Epidermal melanocyte (primary cell): ENCODE data around the gene PCDHB6.
"Not testable (repeated sequence)": the region's sequence is repeated elsewhere in the genome, so short reads cannot be mapped to it uniquely, and the experiment has no call there.

Source experiments
- DNase-seq: peaks from one replicate; pipeline ENCODE4 v3.0.0; 2011; ENCODE audit warnings: low spot score; ENCODE audit not compliant: insufficient read length

Gene PCDHB6

GRCh38 chr5:141149812-141150211 lies at the start of gene PCDHB6:
PCDHB6 (plus strand) TSS chr5:141150057; CDS start chr5:141150258, 201 bp downstream.
- no peak for DNase-seq

DNA sequence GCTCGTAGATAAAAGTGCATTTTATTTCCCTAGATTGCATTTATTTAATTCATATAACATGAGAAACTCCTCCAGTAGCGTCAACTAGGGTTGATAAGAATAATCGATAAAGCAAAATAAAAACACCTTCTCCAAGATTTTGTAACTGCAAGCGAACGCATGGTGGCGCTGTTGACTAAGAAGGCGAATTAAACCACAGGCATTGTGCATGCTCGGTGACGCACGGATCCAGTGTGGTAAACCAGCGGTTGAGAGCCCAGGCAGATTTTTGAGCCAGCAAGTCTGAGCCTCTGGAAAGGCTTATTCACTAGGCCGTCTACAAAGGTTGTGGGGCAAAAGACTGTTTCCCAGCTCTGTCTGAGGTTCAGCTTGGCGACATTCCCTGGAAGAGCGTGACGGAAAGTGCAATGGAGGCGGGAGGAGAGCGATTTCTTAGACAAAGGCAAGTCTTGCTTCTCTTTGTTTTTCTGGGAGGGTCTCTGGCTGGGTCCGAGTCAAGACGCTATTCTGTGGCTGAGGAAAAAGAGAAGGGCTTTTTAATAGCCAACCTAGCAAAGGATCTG lies 49.5 kb upstream of the PCDHB6 start, which contains the start of gene PCDHB3:
Gene PCDHB3 (plus strand): TSS at position 231 of the 563 bp plus-strand sequence. CDS start 177 bp downstream, at position 408.
- DNase-seq = no peak

DNA sequence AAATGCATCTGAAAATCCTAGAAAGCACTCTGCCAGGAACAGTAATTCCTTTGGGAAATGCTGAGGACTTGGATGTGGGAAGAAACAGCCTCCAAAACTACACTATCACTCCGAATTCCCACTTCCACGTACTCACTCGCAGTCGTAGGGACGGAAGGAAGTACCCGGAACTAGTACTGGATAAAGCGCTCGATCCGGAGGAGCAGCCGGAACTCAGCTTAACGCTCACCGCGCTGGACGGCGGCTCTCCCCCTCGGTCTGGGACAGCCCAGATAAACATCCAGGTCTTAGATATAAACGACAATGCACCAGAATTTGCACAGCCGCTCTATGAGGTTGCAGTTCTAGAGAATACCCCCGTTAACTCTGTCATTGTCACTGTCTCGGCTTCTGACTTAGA lies 48.8 kb upstream of the PCDHB6 start:
- no peak for DNase-seq

GRCh38 chr5:141102070-141102469 lies 47.8 kb upstream of the PCDHB6 start:
- not testable (repeated sequence) for DNase-seq

GRCh38 chr5:141102471-141102870 lies 47.4 kb upstream of the PCDHB6 start:
- DNase-seq = not testable (repeated sequence)

DNA sequence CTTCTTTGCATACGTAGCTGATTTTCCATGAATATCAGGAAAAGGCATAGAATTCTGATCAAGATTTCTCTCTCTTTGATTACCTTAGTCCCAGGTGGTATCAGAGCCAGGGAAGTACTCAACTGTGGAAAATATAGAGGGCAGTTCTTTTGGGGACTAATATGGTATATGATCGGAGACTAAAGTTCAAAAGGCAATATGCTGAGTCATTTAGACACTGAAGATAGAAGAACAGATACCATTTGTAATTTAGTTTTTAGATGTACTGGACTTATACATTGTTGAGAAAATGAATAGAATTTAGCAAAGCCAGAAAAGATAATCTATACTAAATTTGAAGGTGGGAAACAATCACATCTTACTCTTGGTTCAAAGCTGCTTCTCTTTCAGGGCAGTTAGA lies 44.5 kb upstream of the PCDHB6 start:
- no peak for DNase-seq

DNA sequence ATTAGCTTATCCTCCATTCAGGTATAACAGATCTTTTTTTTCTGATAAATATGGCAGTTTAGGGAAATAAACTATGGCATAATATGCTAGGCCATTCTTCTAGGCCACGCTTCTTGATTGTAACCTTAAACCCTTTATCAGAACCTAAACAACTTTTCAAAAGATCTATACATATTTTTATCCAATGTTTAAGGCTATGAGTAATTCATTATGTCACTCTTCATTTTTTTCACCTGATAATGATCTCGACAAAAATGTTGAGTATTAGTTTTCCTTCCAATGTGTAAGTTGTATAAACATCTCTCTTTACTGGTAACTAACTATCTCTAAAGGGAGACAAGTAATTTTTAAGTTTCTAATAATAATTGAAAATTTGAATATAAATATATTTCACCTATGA lies 30.6 kb upstream of the PCDHB6 start:
- DNase-seq = no peak

- DNase-seq = no peak
Measured at GRCh38 chr5:141121563-141121962, 28.3 kb upstream of the PCDHB6 start, which contains the start of gene PCDHB4. PCDHB4 (plus strand) TSS chr5:141121818; CDS start chr5:141121999, 181 bp downstream.

DNA sequence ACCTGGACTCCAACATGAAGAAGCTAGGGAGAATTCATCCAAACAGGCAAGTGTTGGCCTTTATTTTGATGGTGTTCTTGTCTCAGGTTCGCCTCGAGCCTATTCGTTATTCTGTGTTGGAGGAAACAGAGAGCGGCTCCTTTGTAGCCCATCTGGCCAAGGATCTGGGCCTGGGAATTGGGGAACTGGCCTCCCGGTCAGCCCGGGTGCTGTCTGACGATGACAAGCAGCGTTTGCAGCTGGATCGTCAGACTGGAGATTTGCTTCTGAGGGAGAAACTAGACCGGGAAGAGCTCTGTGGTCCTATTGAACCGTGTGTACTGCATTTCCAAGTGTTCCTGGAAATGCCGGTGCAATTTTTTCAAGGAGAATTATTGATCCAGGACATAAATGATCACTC lies 27.9 kb upstream of the PCDHB6 start:
- no peak for DNase-seq

- not testable (repeated sequence) for DNase-seq
Measured at GRCh38 chr5:141123396-141124135, 26.3 kb upstream of the PCDHB6 start.

- no peak for DNase-seq
Measured at GRCh38 chr5:141127305-141127704, 22.6 kb upstream of the PCDHB6 start.

DNA sequence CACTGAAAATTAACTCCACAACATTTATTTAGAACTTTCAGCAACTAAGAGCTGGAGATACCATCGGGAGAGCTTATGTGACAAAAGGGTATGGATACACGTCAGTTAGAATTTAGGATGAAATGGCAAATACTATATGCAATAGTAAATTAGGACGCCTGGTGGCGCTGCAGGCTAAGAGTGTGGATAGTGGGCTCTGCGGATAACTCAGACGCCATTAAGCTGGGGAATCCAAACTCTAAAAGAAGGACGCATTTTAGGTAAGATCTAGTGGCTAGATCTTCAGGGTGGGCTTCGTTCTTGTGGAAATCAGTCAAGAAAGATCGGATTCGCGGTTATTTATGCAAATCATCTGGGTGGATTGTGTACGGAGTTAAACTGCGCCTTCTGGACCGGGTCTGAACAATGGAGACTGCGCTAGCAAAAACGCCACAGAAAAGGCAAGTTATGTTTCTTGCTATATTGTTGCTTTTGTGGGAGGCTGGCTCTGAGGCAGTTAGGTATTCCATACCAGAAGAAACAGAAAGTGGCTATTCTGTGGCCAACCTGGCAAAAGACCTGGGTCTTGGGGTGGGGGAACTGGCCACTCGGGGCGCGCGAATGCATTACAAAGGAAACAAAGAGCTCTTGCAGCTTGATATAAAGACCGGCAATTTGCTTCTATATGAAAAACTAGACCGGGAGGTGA lies 14.7 kb upstream of the PCDHB6 start, which contains the start of gene PCDHB5:
Gene PCDHB5 (plus strand): TSS at position 177 of the 688 bp plus-strand sequence. CDS start 229 bp downstream, at position 406.
- DNase-seq = no peak

DNA sequence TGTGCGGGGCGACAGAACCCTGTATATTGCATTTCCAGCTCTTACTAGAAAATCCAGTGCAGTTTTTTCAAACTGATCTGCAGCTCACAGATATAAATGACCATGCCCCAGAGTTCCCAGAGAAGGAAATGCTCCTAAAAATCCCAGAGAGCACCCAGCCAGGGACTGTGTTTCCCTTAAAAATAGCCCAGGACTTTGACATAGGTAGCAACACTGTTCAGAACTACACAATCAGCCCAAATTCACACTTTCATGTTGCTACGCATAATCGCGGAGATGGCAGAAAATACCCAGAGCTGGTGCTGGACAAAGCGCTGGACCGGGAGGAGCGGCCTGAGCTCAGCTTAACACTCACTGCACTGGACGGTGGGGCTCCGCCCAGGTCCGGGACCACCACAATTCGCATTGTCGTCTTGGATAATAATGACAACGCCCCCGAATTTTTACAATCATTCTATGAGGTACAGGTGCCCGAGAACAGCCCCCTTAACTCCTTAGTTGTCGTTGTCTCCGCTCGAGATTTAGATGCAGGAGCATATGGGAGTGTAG lies 14.1 kb upstream of the PCDHB6 start:
- DNase-seq = no peak

DNA sequence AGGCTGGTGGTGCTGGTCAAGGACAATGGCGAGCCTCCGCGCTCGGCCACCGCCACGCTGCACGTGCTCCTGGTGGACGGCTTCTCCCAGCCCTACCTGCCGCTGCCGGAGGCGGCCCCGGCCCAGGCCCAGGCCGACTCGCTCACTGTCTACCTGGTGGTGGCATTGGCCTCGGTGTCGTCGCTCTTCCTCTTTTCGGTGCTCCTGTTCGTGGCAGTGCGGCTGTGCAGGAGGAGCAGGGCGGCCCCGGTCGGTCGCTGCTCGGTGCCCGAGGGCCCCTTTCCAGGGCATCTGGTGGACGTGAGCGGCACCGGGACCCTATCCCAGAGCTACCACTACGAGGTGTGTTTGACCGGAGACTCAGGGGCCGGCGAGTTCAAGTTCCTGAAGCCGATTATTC lies 12.5 kb upstream of the PCDHB6 start:
- DNase-seq = not testable (repeated sequence)

DNA sequence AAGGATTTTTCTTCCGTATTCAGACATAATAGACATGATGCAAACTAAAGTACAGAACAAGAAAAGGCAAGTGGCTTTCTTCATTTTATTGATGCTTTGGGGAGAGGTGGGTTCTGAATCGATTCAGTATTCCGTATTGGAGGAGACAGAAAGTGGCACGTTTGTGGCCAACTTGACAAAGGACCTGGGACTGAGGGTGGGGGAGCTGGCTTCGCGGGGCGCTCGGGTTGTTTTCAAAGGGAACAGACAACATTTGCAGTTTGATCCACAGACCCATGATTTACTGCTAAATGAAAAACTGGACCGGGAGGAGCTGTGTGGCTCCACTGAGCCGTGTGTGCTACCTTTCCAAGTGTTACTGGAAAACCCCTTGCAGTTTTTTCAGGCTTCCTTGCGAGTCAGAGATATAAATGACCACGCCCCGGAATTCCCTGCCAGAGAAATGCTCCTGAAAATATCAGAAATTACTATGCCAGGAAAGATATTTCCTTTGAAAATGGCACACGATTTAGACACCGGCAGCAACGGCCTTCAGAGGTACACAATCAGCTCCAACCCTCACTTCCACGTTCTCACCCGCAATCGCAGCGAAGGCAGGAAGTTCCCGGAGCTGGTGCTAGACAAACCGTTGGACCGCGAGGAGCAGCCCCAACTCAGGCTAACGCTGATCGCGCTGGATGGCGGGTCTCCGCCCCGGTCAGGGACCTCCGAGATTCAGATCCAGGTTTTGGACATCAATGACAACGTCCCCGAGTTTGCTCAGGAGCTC lies 551 bp downstream of the PCDHB6 start:
- no peak for DNase-seq

DNA sequence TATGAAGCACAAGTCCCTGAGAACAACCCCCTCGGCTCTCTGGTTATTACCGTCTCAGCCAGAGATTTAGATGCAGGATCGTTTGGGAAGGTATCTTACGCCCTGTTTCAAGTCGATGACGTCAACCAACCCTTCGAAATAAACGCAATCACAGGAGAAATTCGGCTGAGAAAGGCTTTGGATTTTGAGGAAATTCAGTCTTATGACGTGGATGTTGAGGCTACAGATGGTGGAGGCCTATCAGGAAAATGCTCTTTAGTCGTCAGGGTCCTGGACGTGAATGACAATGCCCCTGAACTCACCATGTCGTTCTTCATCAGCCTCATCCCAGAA lies 1.1 kb downstream of the PCDHB6 start:
- DNase-seq = no peak

DNA sequence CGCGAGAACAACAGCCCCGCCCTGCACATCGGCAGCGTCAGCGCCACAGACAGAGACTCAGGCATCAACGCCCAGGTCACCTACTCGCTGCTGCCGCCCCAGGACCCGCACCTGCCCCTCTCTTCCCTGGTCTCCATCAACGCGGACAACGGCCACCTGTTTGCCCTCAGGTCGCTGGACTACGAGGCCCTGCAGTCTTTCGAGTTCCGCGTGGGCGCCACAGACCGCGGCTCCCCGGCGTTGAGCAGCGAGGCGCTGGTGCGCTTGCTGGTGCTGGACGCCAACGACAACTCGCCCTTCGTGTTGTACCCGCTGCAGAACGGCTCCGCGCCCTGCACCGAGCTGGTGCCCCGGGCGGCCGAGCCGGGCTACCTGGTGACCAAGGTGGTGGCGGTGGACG lies 1.8 kb downstream of the PCDHB6 start:
- DNase-seq = not testable (repeated sequence)

GRCh38 chr5:141152096-141152495 lies 2.2 kb downstream of the PCDHB6 start:
- DNase-seq = not testable (repeated sequence)

- no peak for DNase-seq
Measured at GRCh38 chr5:141155540-141156374, 5.9 kb downstream of the PCDHB6 start.

DNA sequence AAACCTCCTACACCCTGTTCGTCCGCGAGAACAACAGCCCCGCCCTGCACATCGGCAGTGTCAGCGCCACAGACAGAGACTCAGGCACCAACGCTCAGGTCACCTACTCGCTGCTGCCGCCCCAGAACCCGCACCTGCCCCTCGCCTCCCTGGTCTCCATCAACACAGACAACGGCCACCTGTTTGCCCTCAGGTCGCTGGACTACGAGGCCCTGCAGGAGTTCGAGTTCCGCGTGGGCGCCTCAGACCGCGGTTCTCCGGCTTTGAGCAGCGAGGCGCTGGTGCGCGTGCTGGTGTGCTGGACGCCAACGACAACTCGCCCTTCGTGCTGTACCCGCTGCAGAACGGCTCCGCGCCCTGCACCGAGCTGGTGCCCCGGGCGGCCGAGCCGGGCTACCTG lies 7.5 kb downstream of the PCDHB6 start:
- DNase-seq = not testable (repeated sequence)
